ENCODE results near the gene ZBTB12. TPM values are rescaled to one million over a fixed set of nuclear protein-coding genes. Genes with fewer than 3 reads are reported as not detected.

The ZBTB12 gene
- total and polyA plus RNA-seq, 2 of the 13 experiments (the other 11 are each of a cell fraction or from before 2014, with no cell fraction given) = 4.8 to 6.0 TPM

DNA sequence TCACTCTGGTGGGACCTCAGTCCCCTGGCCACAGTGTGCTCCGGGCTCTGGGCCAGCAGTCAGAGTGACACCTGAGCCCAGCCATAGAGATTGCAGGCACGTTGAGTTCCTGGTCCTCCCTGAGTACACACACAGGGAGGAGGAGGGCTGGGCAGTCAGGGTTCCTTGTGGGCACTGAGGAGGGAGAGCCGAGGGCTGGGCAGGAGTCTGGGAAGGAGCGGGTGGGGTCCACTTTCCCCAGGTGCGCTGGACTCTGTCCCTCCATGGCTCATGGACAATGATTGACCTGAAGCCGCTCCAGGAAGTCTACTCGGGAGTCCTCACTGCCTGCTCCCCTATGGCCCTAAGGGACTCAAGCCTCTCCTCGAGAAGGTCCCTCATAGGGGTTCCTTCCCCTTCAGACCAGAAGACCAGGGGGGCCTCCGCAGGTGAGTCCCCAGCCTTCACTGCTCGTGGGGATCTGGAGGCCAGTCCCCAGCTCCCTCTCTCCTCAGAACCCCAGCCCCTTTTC is 24.2 kb downstream of the ZBTB12 start (continued):
- TF ChIP-seq MNT (IDR thresholded peaks at IDR 0.05) = no peak
- no peak for TF ChIP-seq ZFP90 (CRISPR knock-in tag; IDR thresholded peaks at IDR 0.05; ENCODE audit: borderline replicate concordance)
- TF ChIP-seq ELF3 (CRISPR knock-in tag; IDR thresholded peaks at IDR 0.05) = peak; percentile 79; the same call in 1 of the 2 replicates
- TF ChIP-seq ZNF703 (CRISPR knock-in tag; IDR thresholded peaks at IDR 0.05; ENCODE audit: borderline replicate concordance) = no peak
- no peak for TF ChIP-seq PHF21A (CRISPR knock-in tag; IDR thresholded peaks at IDR 0.05)
- TF ChIP-seq, protein P1, sequence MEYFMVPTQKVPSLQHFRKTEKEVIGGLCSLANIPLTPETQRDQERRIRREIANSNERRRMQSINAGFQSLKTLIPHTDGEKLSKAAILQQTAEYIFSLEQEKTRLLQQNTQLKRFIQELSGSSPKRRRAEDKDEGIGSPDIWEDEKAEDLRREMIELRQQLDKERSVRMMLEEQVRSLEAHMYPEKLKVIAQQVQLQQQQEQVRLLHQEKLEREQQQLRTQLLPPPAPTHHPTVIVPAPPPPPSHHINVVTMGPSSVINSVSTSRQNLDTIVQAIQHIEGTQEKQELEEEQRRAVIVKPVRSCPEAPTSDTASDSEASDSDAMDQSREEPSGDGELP (IDR thresholded peaks at IDR 0.05; ENCODE audit: borderline replicate concordance, low read depth) = peak; percentile 43; the same call in 1 of the 2 replicates
- TF ChIP-seq, protein P2, sequence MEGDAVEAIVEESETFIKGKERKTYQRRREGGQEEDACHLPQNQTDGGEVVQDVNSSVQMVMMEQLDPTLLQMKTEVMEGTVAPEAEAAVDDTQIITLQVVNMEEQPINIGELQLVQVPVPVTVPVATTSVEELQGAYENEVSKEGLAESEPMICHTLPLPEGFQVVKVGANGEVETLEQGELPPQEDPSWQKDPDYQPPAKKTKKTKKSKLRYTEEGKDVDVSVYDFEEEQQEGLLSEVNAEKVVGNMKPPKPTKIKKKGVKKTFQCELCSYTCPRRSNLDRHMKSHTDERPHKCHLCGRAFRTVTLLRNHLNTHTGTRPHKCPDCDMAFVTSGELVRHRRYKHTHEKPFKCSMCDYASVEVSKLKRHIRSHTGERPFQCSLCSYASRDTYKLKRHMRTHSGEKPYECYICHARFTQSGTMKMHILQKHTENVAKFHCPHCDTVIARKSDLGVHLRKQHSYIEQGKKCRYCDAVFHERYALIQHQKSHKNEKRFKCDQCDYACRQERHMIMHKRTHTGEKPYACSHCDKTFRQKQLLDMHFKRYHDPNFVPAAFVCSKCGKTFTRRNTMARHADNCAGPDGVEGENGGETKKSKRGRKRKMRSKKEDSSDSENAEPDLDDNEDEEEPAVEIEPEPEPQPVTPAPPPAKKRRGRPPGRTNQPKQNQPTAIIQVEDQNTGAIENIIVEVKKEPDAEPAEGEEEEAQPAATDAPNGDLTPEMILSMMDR (CRISPR knock-in tag; IDR thresholded peaks at IDR 0.05) = peak; percentile 30; the same call in 1 of the 2 replicates
- no peak for TF ChIP-seq KDM5B (CRISPR knock-in tag; IDR thresholded peaks at IDR 0.05; ENCODE audit: borderline replicate concordance)
- TF ChIP-seq ETV5 (CRISPR knock-in tag; IDR thresholded peaks at IDR 0.05; ENCODE audit: borderline replicate concordance) = peak; percentile 11; the same call in 1 of the 2 replicates
- TF ChIP-seq ZNF891 (CRISPR knock-in tag; IDR thresholded peaks at IDR 0.05) = no peak; the same call in 1 of the 2 replicates
- TF ChIP-seq WIZ (CRISPR knock-in tag; IDR thresholded peaks at IDR 0.05) = no peak
- peak; percentile 52; the same call in 1 of the 2 replicates for TF ChIP-seq GABPB1 (CRISPR knock-in tag; IDR thresholded peaks at IDR 0.05)
- 0 out of 2 replicates have a peak, but pooled peaks have one; percentile 65 for TF ChIP-seq CEBPG (CRISPR knock-in tag; IDR thresholded peaks at IDR 0.05)
- TF ChIP-seq ZMAT5 (CRISPR knock-in tag; IDR thresholded peaks at IDR 0.05; ENCODE audit: borderline replicate concordance, low read depth) = no peak
- no peak for TF ChIP-seq ZNF382 (CRISPR knock-in tag; IDR thresholded peaks at IDR 0.05; ENCODE audit: borderline replicate concordance)
- no peak for TF ChIP-seq NCOA5 (CRISPR knock-in tag; IDR thresholded peaks at IDR 0.05)
- TF ChIP-seq HBP1 (CRISPR knock-in tag; IDR thresholded peaks at IDR 0.05; ENCODE audit: low read depth) = peak; percentile 42; the same call in 1 of the 2 replicates

Measured in HepG2 (cell line).